HepG2 (cell line): ENCODE data around the gene GIN1.

ENCODE experiments used
- HNF4G ChIP-seq, 2 experiments: sonication (generic) in 1 of 2; formaldehyde crosslinking in 1 of 2; IDR thresholded peaks; 2 replicates each; pipeline versions ENCODE4 v1.4.0 to v1.6.1; 2011 to 2020; ENCODE audit warnings: borderline replicate concordance in 2 of 2, low read depth in 2 of 2, mild to moderate bottlenecking in 2 of 2, low read length in 1 of 2, missing genetic modification reagents in 1 of 2, moderate library complexity in 1 of 2
- MYC ChIP-seq: sonication (generic); formaldehyde crosslinking; IDR thresholded peaks from 2 replicates; pipeline ENCODE4 v1.9.0; 2021; ENCODE audit warnings: missing genetic modification reagents, borderline replicate concordance
- REST ChIP-seq, 2 experiments: IDR thresholded peaks; 2 replicates each; pipeline ENCODE4 v1.6.1; 2011 to 2012; ENCODE audit warnings: low read length in 2 of 2, borderline replicate concordance in 1 of 2, low read depth in 1 of 2, mild to moderate bottlenecking in 1 of 2, moderate library complexity in 1 of 2
- ZMYM4 ChIP-seq: sonication (generic); formaldehyde crosslinking; IDR thresholded peaks from 2 replicates; pipeline ENCODE4 v1.8.1; 2023; ENCODE audit warnings: mild to moderate bottlenecking, missing genetic modification reagents
- ZNF143 ChIP-seq: sonication (generic); formaldehyde crosslinking; IDR thresholded peaks from 2 replicates; pipeline ENCODE4 v1.4.0; 2020; ENCODE audit warnings: missing genetic modification reagents
- ZNF354B ChIP-seq: sonication (generic); formaldehyde crosslinking; IDR thresholded peaks from 2 replicates; pipeline ENCODE4 v1.8.0; 2022; ENCODE audit warnings: mild to moderate bottlenecking, missing genetic modification reagents
- ZNF569 ChIP-seq: sonication (generic); formaldehyde crosslinking; IDR thresholded peaks from 2 replicates; pipeline ENCODE4 v1.5.0; 2020; ENCODE audit warnings: mild to moderate bottlenecking, missing genetic modification reagents, moderate library complexity, borderline replicate concordance
- TF ChIP-seq, protein P1 (sequence below): IDR thresholded peaks from 2 replicates; pipeline ENCODE4 v1.6.1; 2016; ENCODE audit warnings: low read depth, control low read depth

GRCh38 chr5:103139264-103139865 is 19.4 kb upstream of the GIN1 start:
- TF ChIP-seq MYC = no peak
- no peak for TF ChIP-seq ZMYM4
- no peak for TF ChIP-seq HNF4G (IDR thresholded peaks at IDR 0.05; ENCODE audit: borderline replicate concordance, low read depth, low read length)
- no peak for TF ChIP-seq HNF4G (CRISPR knock-in tag; IDR thresholded peaks at IDR 0.05; ENCODE audit: borderline replicate concordance, low read depth)
- TF ChIP-seq ZNF143 (CRISPR knock-in tag) = no peak
- TF ChIP-seq ZNF354B (CRISPR knock-in tag) = no peak
- TF ChIP-seq, protein P1, sequence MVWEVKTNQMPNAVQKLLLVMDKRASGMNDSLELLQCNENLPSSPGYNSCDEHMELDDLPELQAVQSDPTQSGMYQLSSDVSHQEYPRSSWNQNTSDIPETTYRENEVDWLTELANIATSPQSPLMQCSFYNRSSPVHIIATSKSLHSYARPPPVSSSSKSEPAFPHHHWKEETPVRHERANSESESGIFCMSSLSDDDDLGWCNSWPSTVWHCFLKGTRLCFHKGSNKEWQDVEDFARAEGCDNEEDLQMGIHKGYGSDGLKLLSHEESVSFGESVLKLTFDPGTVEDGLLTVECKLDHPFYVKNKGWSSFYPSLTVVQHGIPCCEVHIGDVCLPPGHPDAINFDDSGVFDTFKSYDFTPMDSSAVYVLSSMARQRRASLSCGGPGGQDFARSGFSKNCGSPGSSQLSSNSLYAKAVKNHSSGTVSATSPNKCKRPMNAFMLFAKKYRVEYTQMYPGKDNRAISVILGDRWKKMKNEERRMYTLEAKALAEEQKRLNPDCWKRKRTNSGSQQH = no peak
- TF ChIP-seq ZNF569 (CRISPR knock-in tag) = no peak
- TF ChIP-seq REST (IDR thresholded peaks at IDR 0.05; ENCODE audit: borderline replicate concordance in 1 of 2, low read depth in 1 of 2, low read length in 2 of 2) = no peak
